GM21526 (cell line): Measurements from ENCODE around the gene DNAJC7.

Source experiments
- ATAC-seq: cut with Tn5 transposase; IDR thresholded peaks from one replicate; pipeline ENCODE4 v1.9.1; 2021; ENCODE audit warnings: moderate library complexity; ENCODE audit not compliant: unreplicated experiment, low FRiP score

DNAJC7 gene

DNA sequence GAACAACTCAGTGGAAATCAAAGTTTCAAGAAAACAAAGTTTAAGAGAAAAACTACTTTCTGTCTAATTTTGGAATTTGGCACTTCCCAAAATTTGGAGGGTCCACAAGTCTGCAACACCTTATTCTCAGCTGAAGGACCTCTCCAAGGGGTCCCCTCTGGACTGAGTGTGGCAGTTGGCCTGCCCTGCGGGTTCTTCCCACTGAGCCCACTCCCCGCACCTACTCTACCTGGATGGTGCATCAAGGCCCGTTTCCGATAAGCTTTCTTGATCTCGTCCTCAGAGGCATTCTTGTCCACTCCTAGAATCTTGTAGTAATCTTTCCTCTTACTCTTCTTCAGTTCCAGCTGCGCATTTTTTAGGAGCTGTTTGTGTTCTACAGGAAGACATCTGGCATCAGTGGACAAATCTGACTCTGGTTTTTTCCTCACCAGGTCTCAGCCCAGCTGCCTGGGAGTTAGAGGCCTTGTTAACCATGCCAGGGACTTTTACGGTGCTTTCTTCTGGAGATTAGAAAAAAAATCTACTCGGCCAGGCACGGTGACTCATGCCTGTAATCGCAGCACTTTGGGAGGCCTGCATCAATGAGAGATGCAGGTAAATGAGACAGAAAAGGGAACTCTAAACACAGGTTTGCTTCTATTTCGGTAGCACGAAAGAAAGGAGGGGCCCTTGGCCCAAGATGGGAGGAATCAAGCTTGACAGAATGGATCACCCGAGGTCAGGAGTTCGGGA is 35.0 kb downstream of the DNAJC7 start:
- ATAC-seq: no peak

DNA sequence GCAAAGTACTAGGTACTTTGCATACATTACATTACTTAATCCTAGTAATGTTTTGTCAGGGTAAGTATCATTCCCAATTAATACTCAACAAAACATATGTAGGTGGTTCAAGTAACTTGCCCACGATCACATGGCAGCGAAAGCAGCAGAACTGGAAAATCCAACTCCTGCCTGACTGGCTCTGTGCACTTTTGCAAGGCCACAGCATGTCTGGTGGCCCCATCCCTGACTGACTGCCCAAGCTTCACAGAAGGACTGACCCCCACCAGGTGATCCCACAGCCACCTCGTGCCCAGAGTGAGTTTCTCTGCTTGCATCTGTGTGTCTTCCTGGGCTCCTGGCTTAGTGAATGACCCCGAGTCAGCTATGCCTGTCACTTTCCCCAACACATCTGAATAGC is 39.2 kb downstream of the DNAJC7 start:
- ATAC-seq: no peak

DNA sequence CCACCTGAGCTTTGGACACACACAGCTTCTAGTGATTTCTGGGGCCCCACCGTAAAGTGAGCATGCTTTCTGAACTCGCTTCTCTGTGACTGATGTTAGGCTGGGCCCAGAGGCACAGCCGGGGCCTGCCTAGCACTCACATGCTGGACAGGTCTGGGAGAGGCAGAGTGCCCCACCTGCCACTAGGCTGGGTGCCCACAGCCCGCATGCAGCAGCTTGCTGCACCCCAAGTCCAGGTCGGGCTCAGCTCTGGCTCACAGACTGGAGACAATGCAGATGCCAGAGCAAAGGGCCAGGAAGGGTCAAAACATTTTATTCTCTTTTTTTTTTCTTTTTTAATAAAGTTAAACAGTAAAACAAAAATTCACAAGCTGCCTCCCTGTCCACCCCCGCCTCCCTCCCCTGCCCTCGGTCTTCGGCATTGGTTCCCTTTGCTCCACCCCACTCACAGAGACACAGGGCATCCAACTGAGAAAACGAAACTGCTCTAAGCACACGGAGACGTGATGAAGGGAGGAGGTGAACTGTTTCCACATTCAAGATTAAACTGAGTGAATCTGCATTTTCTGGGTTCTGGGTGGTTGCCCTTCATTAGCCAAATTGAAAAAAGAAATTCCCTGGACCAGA is 41.0 kb downstream of the DNAJC7 start:
- ATAC-seq: no peak

DNA sequence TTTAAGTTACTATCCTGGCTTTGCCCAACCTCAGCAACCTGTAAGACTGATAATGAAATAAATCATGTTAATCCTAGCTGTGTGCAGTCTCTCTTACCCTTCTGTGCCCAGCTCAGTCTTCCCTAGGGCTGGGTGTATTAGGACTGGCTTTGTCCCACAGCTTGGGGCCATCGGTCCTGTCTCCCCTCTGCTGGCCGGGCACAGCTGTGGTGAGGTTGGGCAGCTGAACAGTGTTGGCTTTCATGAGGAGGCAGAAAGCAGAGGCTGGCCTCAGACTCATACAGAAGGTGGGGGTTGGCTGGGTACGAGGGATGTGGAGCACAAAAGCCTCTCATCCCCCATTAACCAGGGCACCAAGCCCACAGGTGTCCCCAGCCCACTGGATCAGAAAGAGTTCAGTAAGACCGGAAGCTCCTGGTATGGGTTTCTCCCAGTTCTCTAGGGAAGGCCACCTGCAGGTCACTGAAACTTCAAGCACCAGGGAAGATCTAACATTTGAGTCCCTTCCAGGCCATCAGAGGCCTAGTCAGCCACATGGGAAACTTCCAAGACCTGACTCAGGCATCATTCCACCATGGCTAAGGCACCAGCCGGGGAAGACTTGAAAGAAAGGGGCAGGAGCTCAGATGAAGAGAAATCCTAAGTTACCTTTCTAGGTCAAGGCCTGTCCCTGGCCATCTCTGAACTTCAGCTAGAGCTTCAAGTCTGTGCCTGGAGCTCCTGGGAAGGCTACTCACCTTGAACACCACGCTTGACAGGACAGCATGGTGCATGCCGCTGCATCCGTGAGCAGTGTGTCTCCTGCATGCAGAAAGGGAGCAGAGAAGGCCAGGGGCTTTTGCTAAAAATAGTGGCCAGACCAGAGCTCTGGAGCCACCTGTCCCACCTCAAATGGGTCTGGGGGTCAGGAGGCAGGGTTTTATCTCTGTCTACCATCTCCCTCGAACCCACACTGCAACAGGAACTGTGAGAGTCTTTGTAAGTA is 41.8 kb downstream of the DNAJC7 start:
- no peak for ATAC-seq

GRCh38 chr17:41974658-41975057 is 42.6 kb downstream of the DNAJC7 start:
- ATAC-seq: no peak

DNA sequence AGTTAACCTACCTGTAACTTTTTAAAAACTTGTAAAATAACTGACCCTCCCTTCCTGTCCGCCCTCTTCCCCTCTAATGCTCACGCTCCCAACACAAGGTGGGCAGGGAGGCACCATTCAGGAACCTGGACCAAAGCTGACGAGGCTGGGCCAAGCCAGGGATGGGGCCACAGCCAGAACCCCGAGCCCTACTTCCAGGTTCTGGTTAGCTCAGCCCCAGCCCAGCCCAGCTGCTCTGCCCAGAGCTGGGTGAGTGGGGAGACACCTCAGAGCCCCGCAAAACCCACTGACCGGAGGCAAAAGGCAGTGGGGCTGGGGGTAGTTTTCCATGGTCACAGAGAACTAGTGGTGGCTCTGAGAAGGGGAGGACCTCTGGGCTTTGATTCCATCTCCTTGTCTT is 43.2 kb downstream of the DNAJC7 start:
- ATAC-seq: no peak

GRCh38 chr17:41973408-41973811 is 43.8 kb downstream of the DNAJC7 start:
- no peak for ATAC-seq

- no peak for ATAC-seq
Measured at GRCh38 chr17:41972571-41973407, 44.5 kb downstream of the DNAJC7 start.

GRCh38 chr17:41971721-41972523 is 45.3 kb downstream of the DNAJC7 start:
- no peak for ATAC-seq

GRCh38 chr17:41970901-41971331 is 46.3 kb downstream of the DNAJC7 start:
- ATAC-seq: no peak

GRCh38 chr17:41968676-41969075 is 48.6 kb downstream of the DNAJC7 start:
- ATAC-seq: no peak

GRCh38 chr17:41967921-41968578 is 49.2 kb downstream of the DNAJC7 start:
- ATAC-seq: no peak

- peak; percentile 12 for ATAC-seq
Measured at GRCh38 chr17:41967141-41967920, 49.9 kb downstream of the DNAJC7 start.

DNA sequence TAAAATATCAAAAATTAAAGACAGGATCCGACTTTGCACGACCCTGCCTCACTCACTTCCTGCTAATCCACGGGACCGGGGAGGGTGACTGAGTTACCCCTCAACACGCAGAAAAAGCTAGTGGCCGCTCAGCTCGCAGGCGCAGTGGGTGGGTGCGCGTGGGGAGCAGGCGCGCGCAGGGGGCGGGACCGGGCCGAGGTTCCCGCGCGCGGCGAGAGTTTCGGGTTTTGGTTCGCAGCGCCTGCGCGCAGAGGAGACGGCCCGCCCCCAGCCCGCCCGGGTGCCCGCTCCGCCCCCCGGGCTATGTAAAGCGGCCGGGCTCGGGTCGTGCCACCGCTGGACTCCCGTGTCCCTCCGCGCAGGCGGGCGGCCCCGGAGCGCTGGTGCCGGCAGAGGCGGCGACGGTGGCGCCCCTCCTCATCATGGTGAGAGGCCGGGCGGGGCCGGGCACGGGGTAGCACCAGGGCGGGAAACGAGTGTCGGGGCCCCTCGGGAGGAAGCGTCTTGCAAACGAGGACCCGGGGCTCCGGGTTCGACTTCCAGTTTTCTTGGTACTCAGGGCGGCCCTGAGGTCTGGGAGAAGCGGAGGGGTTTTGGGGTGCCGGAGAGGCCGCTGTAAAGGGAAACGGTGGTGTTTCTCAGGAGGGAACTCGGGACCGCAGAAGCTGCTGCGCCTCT is 50.6 kb downstream of the DNAJC7 start, which contains the start of gene CNP:
CNP (plus strand) TSS at position 333 of the 678 bp plus-strand sequence; CDS start at position 423, 90 bp downstream.
- peak; percentile 53 for ATAC-seq

- no peak for ATAC-seq
Measured at GRCh38 chr17:41965694-41966462, 51.4 kb downstream of the DNAJC7 start.

- ATAC-seq: no peak
Measured at GRCh38 chr17:41962768-41963434, 54.3 kb downstream of the DNAJC7 start.
